HG03469 (cell line): Measurements from ENCODE around the gene TTC28.

ENCODE experiments used
- ATAC-seq: cut with Tn5 transposase; IDR thresholded peaks from one replicate; pipeline ENCODE4 v1.9.1; 2021; ENCODE audit warnings: mild to moderate bottlenecking, moderate library complexity, moderate number of reproducible peaks; ENCODE audit not compliant: unreplicated experiment

Gene TTC28

DNA sequence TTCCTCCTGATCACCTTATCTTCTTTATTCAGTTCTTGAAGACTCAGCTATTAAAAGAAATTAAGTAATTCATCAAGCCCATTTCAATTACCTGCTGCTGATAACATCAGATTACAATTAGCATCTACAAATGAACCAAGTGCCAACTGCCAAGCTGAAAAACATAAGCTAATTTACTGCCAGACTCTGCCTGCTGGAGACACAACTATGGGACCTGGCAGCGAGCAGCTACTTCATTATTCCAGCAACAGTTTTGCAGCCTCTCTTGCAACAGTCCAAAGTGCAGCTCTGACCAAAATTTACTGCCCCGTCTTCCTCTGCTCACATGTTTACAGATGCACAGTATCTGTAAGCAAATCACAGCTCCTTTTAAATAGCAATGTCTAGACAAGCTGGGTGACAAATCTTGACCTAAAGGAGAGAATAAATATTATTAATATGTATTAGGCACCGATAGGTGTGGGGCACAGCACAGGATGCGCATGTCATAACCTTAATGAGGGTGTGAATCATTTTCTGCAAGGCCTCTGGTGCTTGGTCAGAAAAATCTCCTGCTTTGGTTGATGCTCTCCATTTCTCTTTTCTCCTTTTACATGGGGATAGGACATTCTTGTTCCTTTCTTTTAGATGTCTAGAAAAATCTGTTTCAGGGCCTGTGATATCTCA is 528.4 kb downstream of the TTC28 start:
- no peak for ATAC-seq

DNA sequence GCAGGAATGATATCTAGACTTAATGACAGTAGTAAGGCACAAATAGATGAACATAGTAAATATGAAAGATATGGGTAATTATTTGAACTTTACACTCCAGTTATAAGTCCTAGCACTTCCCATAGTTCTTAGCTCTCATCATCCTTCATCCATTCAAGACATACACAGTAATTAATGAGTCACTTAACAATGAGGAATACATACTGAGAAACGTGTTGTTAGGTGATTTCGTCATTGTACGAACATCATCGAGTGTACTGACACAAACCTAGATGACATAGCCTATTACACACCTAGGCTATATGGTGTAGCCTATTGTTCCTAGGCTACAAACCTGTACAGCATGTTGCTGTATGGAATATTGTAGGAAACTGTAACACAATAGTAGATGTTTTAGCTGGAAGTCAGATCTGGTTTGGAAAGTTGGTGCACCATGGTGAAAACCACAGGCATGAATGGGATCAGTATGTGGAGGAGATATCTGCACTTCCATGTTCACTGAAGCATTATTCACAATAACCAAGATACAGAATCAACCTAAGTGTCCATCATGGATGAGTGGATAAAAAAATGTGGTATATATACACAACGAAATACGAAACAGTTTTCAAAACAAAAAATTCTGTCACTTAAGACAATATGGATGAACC is 530.7 kb downstream of the TTC28 start:
- ATAC-seq: no peak

- no peak for ATAC-seq
These were observed 532.2 kb downstream of the TTC28 start for GRCh38 chr22:28147401-28147800.

DNA sequence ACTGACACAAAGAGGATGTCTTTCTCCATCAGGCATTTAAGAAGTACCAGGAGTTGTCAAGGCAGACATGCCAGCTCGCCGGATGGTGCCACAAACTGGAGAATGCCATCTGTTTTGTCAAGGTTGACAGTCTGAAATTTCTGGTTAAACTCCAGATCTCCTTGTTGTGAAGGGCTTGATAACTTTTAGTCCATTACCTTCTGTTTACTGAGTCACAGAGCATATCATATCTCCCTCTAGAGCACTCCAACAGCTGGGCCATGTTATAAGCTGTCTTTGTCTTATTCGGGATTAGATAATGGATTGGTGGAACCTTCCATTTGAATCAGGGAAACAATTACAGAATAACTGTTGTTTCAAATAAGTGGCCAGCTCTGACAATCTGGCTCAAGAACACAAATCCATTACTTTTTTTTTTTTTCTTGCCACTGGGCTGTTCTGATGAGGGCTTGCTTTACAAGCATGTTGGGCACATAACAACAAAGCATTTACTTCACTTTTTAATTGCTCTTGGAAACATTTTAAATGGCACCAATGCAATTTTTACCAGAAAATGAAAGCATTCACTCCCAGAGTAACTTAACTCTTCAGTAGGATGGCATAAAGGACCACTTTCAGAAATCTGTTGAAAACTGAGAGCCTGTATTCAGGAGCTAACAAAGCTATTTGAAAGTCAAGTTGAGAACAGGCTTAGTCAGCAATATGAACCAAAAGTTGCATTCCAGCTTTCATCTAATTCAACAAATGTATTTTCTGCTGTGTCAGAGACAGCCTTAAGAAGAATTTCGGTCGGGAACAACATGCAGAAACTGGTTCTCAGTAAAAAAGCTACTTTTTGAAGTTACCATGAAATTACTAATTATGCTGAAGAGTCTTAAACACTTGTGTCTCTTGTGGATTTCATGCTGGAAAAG is 533.0 kb downstream of the TTC28 start:
- ATAC-seq: no peak

- ATAC-seq: no peak
These were observed 535.5 kb downstream of the TTC28 start for GRCh38 chr22:28143961-28144745.

DNA sequence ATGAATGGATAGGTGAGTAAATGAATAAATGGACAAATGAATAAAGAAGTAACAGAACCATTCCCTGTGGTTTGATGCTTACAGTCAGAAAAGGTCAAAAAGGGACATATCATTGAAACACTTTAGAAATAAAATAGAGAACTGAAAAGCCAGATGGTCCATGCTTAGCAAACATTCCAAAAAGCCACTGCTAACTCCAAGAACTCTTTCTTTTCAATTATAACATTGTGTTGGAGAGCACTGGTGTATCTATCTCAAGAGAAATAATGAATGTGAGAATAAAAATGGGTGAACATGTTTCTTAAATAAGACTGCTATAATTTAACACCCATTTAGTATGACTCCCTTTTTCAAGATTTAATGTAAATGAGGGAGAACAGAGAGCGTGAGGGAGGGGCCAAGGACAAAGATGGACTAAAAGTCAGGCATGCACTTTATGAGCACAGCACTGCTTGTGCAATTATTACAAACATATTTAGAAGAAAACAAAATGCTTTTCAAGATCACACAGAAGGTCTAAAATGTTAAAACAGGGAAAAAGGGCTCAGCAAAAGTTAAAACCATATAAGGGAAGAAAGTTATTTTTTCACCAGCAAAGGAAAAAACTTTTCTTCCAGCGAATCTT is 536.3 kb downstream of the TTC28 start:
- no peak for ATAC-seq

DNA sequence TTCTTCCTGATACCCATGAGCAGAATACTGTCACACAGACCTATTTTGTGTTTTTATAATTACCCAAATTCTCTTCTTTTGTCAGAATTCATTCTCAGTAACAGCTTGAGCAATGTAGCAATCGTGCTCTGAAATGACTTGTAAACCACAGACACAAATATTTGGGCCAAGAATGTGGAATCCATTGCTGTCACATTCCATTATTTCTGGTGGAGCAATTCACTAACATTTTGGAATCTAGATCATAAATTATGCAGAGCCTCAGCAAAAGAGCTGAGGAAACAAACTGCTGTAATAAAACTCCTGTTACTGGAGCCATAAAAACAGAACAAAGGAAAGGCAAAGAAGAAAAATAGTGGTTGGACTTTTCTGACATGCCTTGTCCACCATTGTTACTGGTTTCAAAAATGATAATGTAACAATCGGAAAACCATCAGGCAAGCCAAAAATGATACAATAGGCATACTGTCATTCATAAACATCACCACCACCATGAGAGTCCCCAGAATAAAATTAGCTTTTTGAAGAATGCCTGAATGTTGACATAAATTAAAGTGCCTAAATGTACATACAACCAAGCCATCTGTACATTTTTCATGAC is 537.2 kb downstream of the TTC28 start:
- ATAC-seq: no peak

DNA sequence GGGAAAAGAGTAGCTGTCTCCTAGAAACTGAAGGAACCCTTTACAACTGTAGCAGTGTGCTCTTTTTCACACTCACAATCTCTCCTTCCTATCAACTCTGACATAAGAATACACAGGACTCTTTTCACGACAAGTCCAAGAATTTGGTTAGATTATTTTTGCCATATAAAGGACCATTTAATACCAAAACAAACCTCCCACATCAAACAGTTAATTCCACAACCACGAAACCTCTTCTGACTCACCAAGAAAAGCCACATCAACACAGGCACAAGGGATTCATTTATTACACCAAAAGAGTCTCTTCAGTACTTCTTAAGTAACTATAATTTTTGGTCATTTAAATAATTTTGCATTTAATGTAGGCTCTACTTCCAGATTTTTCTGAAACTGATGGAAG is 538.0 kb downstream of the TTC28 start:
- no peak for ATAC-seq

GRCh38 chr22:28139961-28140360 is 539.7 kb downstream of the TTC28 start:
- ATAC-seq: no peak

GRCh38 chr22:28139516-28139915 is 540.1 kb downstream of the TTC28 start:
- ATAC-seq: no peak

DNA sequence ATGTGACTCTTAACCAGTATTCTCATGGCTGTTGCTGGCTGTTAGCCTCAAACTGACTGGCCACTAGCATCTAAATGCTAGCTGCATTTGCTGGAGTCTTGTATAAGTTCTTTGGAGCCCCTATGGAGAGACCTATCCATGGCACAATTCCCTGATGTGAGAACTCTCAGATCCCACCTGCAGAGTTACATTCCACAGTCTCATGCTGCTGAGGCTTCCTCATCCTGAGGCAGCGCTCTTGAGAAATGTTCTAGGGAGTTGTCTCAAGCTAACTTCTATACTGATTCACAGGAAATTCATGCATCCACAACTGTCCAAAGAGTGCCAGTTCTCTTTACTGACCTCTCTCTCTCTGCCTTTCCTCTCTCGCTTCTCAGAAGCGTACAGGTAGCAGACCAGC is 542.6 kb downstream of the TTC28 start:
- no peak for ATAC-seq

DNA sequence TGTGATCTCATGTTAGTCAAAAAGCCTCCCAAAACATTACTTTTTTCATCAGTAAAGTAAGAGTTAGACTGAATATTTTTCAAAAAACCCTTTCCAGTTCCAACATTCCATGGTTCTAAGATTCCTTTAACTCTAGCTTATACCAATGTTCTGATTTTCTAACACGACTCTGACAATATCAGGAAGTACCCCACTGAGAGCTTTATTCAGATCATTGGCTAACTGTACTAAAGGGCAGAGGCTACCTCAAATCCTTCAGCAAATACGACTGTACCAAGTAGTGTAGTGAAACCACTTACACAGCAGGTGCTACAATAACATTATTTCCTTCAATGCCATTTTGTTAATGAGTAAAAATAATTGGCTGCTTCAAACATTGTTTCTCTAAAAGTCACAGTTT is 547.2 kb downstream of the TTC28 start:
- no peak for ATAC-seq

DNA sequence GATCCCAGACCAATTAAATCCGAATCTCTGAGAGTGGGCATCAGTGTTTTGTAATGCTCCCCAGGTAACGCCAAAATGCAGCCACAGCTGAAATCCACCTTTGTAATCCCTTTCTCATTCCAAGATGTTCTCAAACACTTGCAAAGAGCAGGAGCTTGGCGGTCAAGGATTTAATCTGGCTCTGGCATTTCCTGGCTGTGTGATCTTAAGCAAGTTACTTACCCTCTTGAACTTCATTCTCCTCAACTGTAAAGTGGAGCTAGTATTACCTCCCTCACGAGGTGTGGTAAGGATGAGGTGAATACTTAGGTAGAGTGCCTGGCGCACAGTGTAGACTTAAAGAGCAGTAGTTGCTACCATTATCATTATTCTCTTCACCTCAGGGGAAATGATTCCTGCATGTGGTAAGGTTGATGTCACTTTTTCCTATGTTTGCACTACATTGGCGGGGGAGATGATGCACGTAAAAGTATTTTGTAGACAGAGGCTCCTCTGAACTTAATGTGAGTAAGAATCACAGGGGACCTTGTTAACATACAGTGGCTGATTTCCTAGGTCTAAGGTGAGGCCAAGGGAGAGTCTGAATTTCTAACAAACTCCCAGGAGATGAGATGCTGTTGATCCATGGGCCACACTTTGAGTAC is 550.2 kb downstream of the TTC28 start:
- no peak for ATAC-seq

DNA sequence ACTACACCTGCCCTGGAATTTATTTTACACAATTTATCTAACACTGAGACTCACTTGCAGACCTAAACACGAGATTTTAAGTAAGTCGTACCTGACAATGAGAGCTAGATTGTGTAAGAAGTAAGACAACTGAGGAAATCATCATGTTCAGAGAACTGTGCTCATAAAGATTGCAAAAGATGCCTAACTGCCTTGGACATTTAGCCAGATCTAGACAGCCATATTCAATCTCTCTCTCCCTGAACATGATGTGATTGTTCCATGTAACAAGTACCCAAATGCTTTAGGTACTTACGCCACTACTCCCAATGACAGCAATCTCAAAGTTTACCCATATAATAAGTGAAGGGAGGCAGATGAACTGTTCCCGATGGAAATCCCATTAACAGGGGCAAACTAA is 550.8 kb downstream of the TTC28 start:
- no peak for ATAC-seq

- ATAC-seq: no peak
These were observed 553.8 kb downstream of the TTC28 start for GRCh38 chr22:28125799-28126198.

DNA sequence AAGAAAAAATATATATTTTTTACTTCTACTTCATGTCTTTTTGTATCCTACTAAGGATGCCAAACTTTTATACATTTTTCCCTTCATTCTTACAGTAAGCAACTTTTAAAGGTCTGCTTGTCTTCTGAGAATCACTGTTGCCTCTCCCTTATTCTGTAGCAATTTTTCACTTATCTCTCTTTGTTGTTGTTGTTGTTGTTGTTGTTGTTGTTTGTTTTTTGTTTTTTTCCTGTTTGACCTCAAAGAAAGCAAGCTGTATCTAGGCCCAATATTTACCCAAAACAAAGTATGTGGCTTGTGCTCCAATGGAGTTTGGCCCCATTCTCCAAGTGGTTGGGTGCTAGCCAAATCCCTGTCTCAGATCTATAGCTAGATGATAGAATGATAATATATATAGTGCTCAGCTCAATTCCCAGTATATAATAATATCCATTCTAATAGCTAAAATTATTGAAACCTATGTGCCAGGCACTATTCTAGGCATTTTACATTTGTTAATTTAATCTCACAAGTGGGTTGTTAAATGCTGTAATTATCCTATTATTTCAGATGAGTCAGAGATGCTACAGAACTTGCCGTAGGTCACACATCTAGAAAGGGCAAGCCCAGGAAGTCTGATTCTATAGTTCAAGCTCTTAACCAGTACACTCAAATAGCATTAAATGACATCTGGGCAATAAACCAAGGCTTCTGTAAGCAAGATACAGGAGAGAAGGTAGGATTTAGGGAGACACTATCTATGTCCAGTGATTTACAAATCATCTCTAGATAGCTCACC is 555.5 kb downstream of the TTC28 start:
- no peak for ATAC-seq

DNA sequence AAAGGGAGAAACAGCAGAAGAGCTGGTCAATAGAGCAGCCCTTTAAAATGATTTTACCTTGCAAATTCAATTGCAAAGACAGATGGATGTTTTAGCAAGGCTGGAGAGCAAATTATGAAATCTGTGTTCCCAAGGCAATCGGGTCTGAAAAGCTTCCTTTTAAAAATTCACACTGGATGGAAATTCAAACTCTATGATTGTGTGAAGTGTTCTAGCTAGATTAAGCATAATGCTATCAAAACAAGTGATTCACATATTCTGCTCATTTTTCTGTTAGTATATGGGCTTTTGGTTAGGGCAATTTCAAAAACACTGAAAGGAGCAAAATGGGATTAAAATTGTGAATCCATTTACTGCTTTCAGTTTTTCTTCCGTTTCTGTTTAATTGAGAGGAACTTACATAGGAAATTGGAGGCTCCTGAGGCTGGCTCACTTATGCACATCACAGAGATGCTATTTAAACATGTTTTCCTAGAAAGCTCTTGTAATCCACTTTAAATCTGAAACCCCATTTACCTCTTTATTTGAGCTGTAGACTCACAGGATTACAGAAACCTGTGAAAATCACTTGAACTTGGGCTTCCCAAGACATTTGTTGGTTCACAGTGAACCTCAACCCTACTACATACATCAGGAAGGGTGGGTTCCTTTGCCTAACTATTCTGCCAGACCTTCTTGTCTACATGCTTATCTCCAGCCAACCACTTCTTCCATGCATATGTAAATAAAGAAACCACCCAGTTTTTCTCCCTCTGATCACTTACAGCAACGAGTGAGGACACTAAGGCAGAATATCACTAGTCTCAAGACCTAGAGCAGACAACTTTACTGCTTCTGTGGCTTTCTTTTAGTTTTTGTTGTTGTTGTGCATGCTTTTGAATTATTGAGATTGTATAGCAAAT is 558.7 kb downstream of the TTC28 start:
- no peak for ATAC-seq
